Smooth muscle cell (in vitro differentiated cells): ENCODE results near the gene MYO1F. TPM values are rescaled to one million over a fixed set of nuclear protein-coding genes. Genes with fewer than 3 reads are reported as not detected.
"Not testable (repeated sequence)": the region's sequence is repeated elsewhere in the genome, so short reads cannot be mapped to it uniquely, and the experiment has no call there.

Source experiments
- DNase-seq: peaks from one replicate; lab custom pipeline; 2025; ENCODE audit not compliant: unreplicated experiment; lab: John Stamatoyannopoulos, UW
- H2AFZ ChIP-seq: fragments of 200-600 bp; sonication (generic); 2 replicates; pipeline ENCODE4 v1.6.0; 2016; ENCODE audit warnings: antibody characterized with exemption, low read depth, mild to moderate bottlenecking
- H3F3A ChIP-seq: fragments of 200-600 bp; sonication (generic); 2 replicates; pipeline ENCODE4 v1.6.0; 2017; ENCODE audit warnings: antibody characterized with exemption, low read depth
- H3K27ac ChIP-seq: fragments of 200-600 bp; sonication (generic); 2 replicates; pipeline ENCODE4 v1.5.1; 2016; ENCODE audit warnings: low read depth, mild to moderate bottlenecking
- H3K27me3 ChIP-seq: fragments of 200-600 bp; sonication (generic); 2 replicates; pipeline ENCODE4 v1.6.1; 2016; ENCODE audit warnings: low read depth, mild to moderate bottlenecking
- H3K36me3 ChIP-seq: fragments of 200-600 bp; sonication (generic); 2 replicates; pipeline ENCODE4 v1.5.1; 2016; ENCODE audit warnings: low read depth
- H3K4me1 ChIP-seq: fragments of 200-600 bp; sonication (generic); 2 replicates; pipeline ENCODE4 v1.5.1; 2016; ENCODE audit warnings: low read depth
- H3K4me2 ChIP-seq: fragments of 200-600 bp; sonication (generic); 2 replicates; pipeline ENCODE4 v1.6.0; 2016; ENCODE audit warnings: mild to moderate bottlenecking
- H3K4me3 ChIP-seq: fragments of 200-600 bp; sonication (generic); 2 replicates; pipeline ENCODE4 v1.5.1; 2016; ENCODE audit warnings: mild to moderate bottlenecking
- H3K79me2 ChIP-seq: fragments of 200-600 bp; sonication (generic); 2 replicates; pipeline ENCODE4 v1.6.0; 2016; ENCODE audit warnings: low read depth, mild to moderate bottlenecking
- H3K9ac ChIP-seq: fragments of 200-600 bp; sonication (generic); 2 replicates; pipeline ENCODE4 v1.6.0; 2016; ENCODE audit warnings: low read depth
- H3K9me3 ChIP-seq: fragments of 200-600 bp; sonication (generic); replicated peaks from 2 replicates; pipeline ENCODE4 v1.5.1; 2016; ENCODE audit warnings: low read depth
- H4K20me1 ChIP-seq: fragments of 200-600 bp; sonication (generic); 2 replicates; pipeline ENCODE4 v1.6.0; 2016; ENCODE audit warnings: low read depth
- WGBS: methylation state at CpG from one replicate; pipeline ENCODE4 v1.1.7; 2016; ENCODE audit warnings: low lambda C conversion rate; 5-methylcytosine and 5-hydroxymethylcytosine counted together
- polyA plus RNA-seq: library from polyadenylated mRNA; unstranded; fragments of >200 nt; fragmentation: Nextera tagmentation; extraction: Ambion mirVana; gene quantifications from 2 replicates; pipeline ENCODE4 v1.2.1, GENCODE V29; 2016
- total RNA-seq: library from RNA; depleted of rRNA; stranded (reverse); fragments of >200 nt; gene quantifications from 2 replicates; pipeline ENCODE4 v1.2.3, GENCODE V29; 2014
- TF ChIP-seq, protein P1 (sequence below): fragments of 200-600 bp; sonication (generic); IDR thresholded peaks from 2 replicates; pipeline ENCODE4 v1.5.1; 2017; ENCODE audit warnings: borderline replicate concordance, mild to moderate bottlenecking, antibody characterized with exemption; ENCODE audit not compliant: insufficient read depth, poor library complexity, severe bottlenecking

Gene MYO1F
- total and polyA plus RNA-seq, 2 experiments from 2014 or later: 1.4 TPM; not detected in 1

DNA sequence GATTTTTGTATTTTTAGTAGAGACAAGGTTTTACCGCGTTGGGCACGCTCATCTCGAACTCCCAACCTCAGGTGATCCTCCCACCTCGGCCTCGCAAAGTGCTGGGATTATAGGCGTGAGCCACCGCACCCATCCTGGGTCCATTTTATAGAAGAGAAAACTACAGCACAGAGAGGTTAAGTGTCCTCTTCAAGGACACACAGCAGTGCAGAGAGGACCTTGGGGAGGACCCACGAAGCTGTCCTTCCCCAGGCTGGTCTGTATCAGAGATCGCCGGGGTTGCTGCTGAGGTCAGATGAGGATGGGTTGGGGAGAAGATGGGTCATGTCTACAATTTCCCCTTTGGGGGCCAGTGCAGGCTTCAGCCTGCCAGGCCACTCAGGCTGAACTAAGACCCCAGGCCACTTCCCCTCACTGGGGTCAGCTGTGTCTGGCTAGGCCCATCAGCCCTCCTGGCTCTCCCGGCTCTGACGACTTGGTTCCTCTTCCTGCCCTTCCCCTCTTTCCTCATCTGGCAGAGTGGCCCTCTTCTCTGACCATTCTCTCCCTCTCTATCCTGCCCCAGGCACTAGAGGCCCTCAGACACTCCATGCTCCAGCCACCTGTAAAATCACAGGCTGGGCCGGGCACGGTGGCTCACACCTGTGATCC, 9.6 kb downstream of the MYO1F start:
- TF ChIP-seq, protein P1, sequence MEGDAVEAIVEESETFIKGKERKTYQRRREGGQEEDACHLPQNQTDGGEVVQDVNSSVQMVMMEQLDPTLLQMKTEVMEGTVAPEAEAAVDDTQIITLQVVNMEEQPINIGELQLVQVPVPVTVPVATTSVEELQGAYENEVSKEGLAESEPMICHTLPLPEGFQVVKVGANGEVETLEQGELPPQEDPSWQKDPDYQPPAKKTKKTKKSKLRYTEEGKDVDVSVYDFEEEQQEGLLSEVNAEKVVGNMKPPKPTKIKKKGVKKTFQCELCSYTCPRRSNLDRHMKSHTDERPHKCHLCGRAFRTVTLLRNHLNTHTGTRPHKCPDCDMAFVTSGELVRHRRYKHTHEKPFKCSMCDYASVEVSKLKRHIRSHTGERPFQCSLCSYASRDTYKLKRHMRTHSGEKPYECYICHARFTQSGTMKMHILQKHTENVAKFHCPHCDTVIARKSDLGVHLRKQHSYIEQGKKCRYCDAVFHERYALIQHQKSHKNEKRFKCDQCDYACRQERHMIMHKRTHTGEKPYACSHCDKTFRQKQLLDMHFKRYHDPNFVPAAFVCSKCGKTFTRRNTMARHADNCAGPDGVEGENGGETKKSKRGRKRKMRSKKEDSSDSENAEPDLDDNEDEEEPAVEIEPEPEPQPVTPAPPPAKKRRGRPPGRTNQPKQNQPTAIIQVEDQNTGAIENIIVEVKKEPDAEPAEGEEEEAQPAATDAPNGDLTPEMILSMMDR: no peak
- Histone ChIP-seq H3K9ac (no peak overlapping the region), H3K79me2 (no peaks in the 10 kb centered on the region), H4K20me1 (no peaks in the 10 kb centered on the region), H3K27ac (no peak overlapping the region), H3K4me2 (no peak overlapping the region), H3F3A (no peaks in the 10 kb centered on the region), H3K36me3 (no peaks in the 10 kb centered on the region), H3K27me3 (no peaks in the 10 kb centered on the region), H2AFZ (no peak overlapping the region), H3K4me3 (no peak overlapping the region), H3K4me1 (peaks cover 3% of the 10 kb centered on the region), H3K9me3 (no peaks in the 10 kb centered on the region)
- DNase-seq: no peak
- WGBS: 93% methylated on average over 15 of the region's 15 CpGs

DNA sequence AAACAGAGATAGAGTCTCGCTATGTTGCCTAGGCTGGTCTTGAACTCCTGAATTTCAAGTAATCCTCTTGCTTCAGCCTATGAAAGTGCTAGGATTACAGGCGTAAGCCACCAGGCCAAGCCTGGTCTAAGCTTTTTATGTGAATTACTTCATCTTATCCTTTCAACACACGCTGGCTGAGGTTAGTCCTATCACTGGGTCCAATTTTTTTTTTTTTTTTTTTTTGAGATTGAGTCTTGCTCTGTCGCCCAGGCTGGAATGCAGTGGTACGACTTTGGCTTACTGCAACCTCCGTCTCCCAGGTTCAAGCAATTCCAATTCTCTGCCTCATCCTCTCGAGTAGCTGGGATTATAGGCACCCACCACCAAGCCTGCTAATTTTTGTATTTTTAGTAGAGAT, 10.4 kb downstream of the MYO1F start:
- Histone ChIP-seq H2AFZ (no peak overlapping the region), H3K4me2 (no peak overlapping the region), H3K79me2 (no peaks in the 10 kb centered on the region), H3K36me3 (no peaks in the 10 kb centered on the region), H3F3A (no peaks in the 10 kb centered on the region), H3K4me3 (no peak overlapping the region), H3K27me3 (no peaks in the 10 kb centered on the region), H4K20me1 (no peaks in the 10 kb centered on the region), H3K27ac (no peak overlapping the region), H3K4me1 (peaks cover 3% of the 10 kb centered on the region), H3K9ac (no peak overlapping the region), H3K9me3 (no peaks in the 10 kb centered on the region)
- no peak for DNase-seq
- 62% methylated on average over 7 of the region's 7 CpGs for WGBS
- TF ChIP-seq, protein P1: no peak

DNA sequence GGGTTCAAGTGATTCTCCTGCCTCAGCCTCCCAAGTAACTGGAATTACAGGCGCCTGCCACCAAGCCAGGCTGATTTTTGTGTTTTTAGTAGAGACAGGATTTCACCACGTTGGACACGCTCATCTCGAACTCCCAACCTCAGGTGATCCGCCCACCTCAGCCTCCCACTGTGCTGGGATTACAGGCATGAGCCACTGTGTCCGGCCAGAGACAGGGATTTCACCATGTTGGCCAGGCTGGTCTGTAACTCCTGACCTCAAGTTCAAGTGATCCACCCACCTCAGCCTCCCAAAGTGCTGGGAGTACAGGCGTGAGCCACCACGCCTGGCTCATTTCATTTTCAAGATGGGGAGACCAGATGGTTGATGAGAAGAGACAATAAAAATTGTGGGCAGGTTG, 12.4 kb downstream of the MYO1F start:
- not testable (repeated sequence) for H3F3A ChIP-seq, H3K4me3 ChIP-seq, H3K9me3 ChIP-seq, DNase-seq, H3K27me3 ChIP-seq, H3K4me2 ChIP-seq, H3K9ac ChIP-seq, H4K20me1 ChIP-seq, H3K4me1 ChIP-seq, H3K36me3 ChIP-seq, H2AFZ ChIP-seq, H3K27ac ChIP-seq, H3K79me2 ChIP-seq
- WGBS: 81% methylated on average over 8 of the region's 8 CpGs

DNA sequence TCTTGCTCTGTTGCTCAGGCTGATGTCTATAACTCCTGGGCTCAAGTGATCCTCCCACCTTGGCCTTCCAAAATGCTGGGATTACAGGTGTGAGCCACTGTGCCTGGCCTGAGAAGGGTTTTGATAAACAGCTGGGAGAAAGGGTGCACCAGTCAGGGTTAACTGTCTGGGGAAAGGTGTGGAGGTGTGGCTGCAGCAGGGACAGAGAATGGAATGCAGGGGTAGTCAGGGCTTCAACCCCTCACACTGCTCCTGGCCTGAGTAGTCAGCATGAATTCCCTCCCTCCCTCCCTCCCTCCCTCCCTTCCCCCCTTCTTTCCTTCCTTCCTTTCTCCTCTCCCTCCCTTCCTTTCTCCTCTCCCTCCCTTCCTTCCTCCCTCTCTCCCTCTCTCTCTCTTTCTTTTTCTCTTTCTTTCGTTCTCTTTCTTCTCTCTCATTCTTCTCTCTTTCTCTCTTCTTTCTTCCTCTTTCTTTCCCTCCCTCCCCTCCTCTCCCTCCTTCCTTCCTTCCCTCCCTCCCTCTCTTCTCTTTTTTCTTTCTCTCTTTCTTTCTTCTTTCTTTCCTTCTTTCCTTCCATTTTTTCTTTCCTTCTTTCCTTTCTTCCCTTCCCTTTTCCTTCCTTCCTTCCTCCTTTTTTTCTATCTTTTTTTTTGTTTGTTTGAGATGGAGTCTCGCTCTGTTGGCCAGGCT, 16.0 kb downstream of the MYO1F start:
- Histone ChIP-seq H3K9me3 (no peaks in the 10 kb centered on the region), H3K27me3 (no peaks in the 10 kb centered on the region), H3K9ac (no peak overlapping the region), H4K20me1 (no peaks in the 10 kb centered on the region), H3K27ac (no peak overlapping the region), H3F3A (no peaks in the 10 kb centered on the region), H3K4me3 (no peak overlapping the region), H2AFZ (no peak overlapping the region), H3K4me2 (no peak overlapping the region), H3K4me1 (no peaks in the 10 kb centered on the region), H3K36me3 (no peaks in the 10 kb centered on the region), H3K79me2 (no peaks in the 10 kb centered on the region)
- DNase-seq: no peak
- 100% methylated on average over 1 of the region's 2 CpGs for WGBS
- TF ChIP-seq, protein P1: no peak
